GM12864 (cell line): Measurements from ENCODE around the gene MCCC2.
"Not testable (repeated sequence)": the region's sequence is repeated elsewhere in the genome, so short reads cannot be mapped to it uniquely, and the experiment has no call there.

Source experiments
- DNase-seq: peaks from one replicate; pipeline ENCODE4 v3.0.0-alpha.2; 2011; ENCODE audit warnings: low read depth
- H3K4me3 ChIP-seq: 2 replicates; pipeline ENCODE4 v1.5.1; 2011; ENCODE audit warnings: mild to moderate bottlenecking, low read depth, low read length, control low read depth
- CTCF ChIP-seq: IDR thresholded peaks from 2 replicates; pipeline ENCODE4 v1.5.1; 2011; ENCODE audit warnings: low read depth, mild to moderate bottlenecking, moderate library complexity, low read length, control low read depth, inconsistent platforms; ENCODE audit errors: missing control alignments

Gene MCCC2

GRCh38 chr5:71588533-71588885 lies 1.4 kb downstream of the MCCC2 start:
- TF ChIP-seq CTCF = no peak
- peak overlapping the region; percentile 79 for H3K4me3 ChIP-seq
- DNase-seq = no peak

- no peak for TF ChIP-seq CTCF
- DNase-seq = no peak
- H3K4me3 ChIP-seq = no peak overlapping the region; the same call in 1 of the 2 replicates
These were observed 2.8 kb downstream of the MCCC2 start for GRCh38 chr5:71589903-71590302.

- H3K4me3 ChIP-seq = no peak overlapping the region
- DNase-seq = no peak
- TF ChIP-seq CTCF = no peak
These were observed 4.0 kb downstream of the MCCC2 start for GRCh38 chr5:71591100-71591499.

GRCh38 chr5:71596169-71596568 lies 9.0 kb downstream of the MCCC2 start:
- TF ChIP-seq CTCF = no peak
- no peak overlapping the region for H3K4me3 ChIP-seq
- DNase-seq = no peak

- H3K4me3 ChIP-seq = no peak overlapping the region
- no peak for DNase-seq
- TF ChIP-seq CTCF = no peak
These were observed 9.9 kb downstream of the MCCC2 start for GRCh38 chr5:71597001-71597400.

- DNase-seq = no peak
- no peak for TF ChIP-seq CTCF
- H3K4me3 ChIP-seq = no peak overlapping the region
These were observed 13.6 kb downstream of the MCCC2 start for GRCh38 chr5:71600783-71601182.

GRCh38 chr5:71601222-71602026 lies 14.3 kb downstream of the MCCC2 start:
- no peak overlapping the region for H3K4me3 ChIP-seq
- no peak for DNase-seq
- TF ChIP-seq CTCF = peak; percentile 80

GRCh38 chr5:71609916-71610315 lies 22.8 kb downstream of the MCCC2 start:
- DNase-seq, H3K4me3 ChIP-seq: not testable (repeated sequence)
